MM.1S (cell line): ENCODE data around the gene SLFN14.

Source experiments
- DNase-seq: peaks from one replicate; pipeline ENCODE4 v3.0.0-alpha.2; 2015
- H2AFZ ChIP-seq: fragments of 300-600 bp; sonication (generic); 2 replicates; pipeline ENCODE4 v1.6.0; 2016; ENCODE audit warnings: antibody characterized with exemption, low read length
- H3F3A ChIP-seq: fragments of 300-600 bp; sonication (generic); 2 replicates; pipeline ENCODE4 v1.6.1; 2016; ENCODE audit warnings: mild to moderate bottlenecking, antibody characterized with exemption, low read length, moderate library complexity, mixed read lengths; ENCODE audit not compliant: insufficient read depth
- H3K27ac ChIP-seq: fragments of 300-600 bp; sonication (generic); 2 replicates; pipeline ENCODE4 v1.5.1; 2016; ENCODE audit warnings: mild to moderate bottlenecking, low read length
- H3K27me3 ChIP-seq: fragments of 300-600 bp; sonication (generic); replicated peaks from 2 replicates; pipeline ENCODE4 v1.6.0; 2016; ENCODE audit warnings: low read length; ENCODE audit not compliant: insufficient read depth
- H3K36me3 ChIP-seq: fragments of 300-600 bp; sonication (generic); replicated peaks from 2 replicates; pipeline ENCODE4 v1.6.1; 2016; ENCODE audit warnings: mild to moderate bottlenecking, low read length, mixed read lengths; ENCODE audit not compliant: insufficient read depth
- H3K4me1 ChIP-seq: fragments of 300-600 bp; sonication (generic); 2 replicates; pipeline ENCODE4 v1.6.1; 2016; ENCODE audit warnings: low read length, mixed read lengths
- H3K4me2 ChIP-seq: fragments of 300-600 bp; sonication (generic); 2 replicates; pipeline ENCODE4 v1.6.0; 2016; ENCODE audit warnings: low read depth, low read length
- H3K4me3 ChIP-seq: fragments of 300-600 bp; sonication (generic); 2 replicates; pipeline ENCODE4 v1.5.1; 2016; ENCODE audit warnings: low read length, mixed read lengths
- H3K79me2 ChIP-seq: fragments of 300-600 bp; sonication (generic); 2 replicates; pipeline ENCODE4 v1.6.1; 2016; ENCODE audit warnings: mixed run types, low read length, mixed read lengths
- H3K9ac ChIP-seq: fragments of 300-600 bp; sonication (generic); 2 replicates; pipeline ENCODE4 v1.6.1; 2016; ENCODE audit warnings: low read length, mixed read lengths
- H3K9me2 ChIP-seq: fragments of 300-600 bp; sonication (generic); replicated peaks from 2 replicates; pipeline ENCODE4 v1.6.1; 2016; ENCODE audit warnings: mild to moderate bottlenecking, low read length, mixed read lengths; ENCODE audit not compliant: insufficient read depth
- H3K9me3 ChIP-seq: fragments of 300-600 bp; sonication (generic); replicated peaks from 2 replicates; pipeline ENCODE4 v1.6.1; 2016; ENCODE audit warnings: mild to moderate bottlenecking, low read length, mixed read lengths; ENCODE audit not compliant: insufficient read depth
- H4K20me1 ChIP-seq: fragments of 300-600 bp; sonication (generic); 2 replicates; pipeline ENCODE4 v1.6.1; 2016; ENCODE audit warnings: mild to moderate bottlenecking, low read length, moderate library complexity, mixed read lengths; ENCODE audit not compliant: insufficient read depth
- EZH2 ChIP-seq: fragments of 300-600 bp; sonication (generic); optimal IDR thresholded peaks from 2 replicates; pipeline ENCODE3; 2017; ENCODE audit warnings: low read depth, mild to moderate bottlenecking, antibody characterized with exemption, low read length, mixed read lengths
- EZH2phosphoT487 ChIP-seq: fragments of 300-600 bp; sonication (generic); IDR thresholded peaks from 2 replicates; pipeline ENCODE4 v1.6.1; 2018; ENCODE audit warnings: antibody characterized with exemption, low read length
- TF ChIP-seq, protein P1 (sequence below): fragments of 300-600 bp; sonication (generic); IDR thresholded peaks from 2 replicates; pipeline ENCODE4 v1.5.1; 2016; ENCODE audit warnings: antibody characterized with exemption, low read length, mixed read lengths

Gene SLFN14

DNA sequence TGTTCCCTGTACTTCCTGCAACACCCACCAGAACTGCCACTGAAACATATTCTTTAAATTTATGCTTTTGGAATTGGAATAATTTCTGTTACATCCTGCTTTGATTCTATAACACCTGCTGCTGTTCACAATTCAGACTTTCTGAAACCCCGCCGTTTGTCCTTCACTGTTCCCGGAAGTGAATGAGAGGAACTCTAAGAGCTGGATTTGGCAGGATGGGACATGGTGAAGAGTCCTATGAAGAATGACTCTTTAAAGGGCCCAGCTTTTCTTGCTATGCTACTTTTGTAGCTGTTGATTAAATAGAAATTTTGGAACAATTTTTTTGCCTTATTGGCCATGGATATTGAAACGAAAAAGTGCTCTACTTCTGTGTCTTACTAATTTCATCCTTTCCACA is 35.5 kb upstream of the SLFN14 start:
- H3K4me3 ChIP-seq = no peak overlapping the region
- peaks cover 21% of the 10 kb centered on the region for H3K79me2 ChIP-seq
- H3K9me2 ChIP-seq = no peaks in the 10 kb centered on the region
- no peak overlapping the region for H2AFZ ChIP-seq
- no peak overlapping the region for H3K9ac ChIP-seq
- no peaks in the 10 kb centered on the region; the same call in 1 of the 2 replicates for H4K20me1 ChIP-seq
- TF ChIP-seq EZH2phosphoT487 (no peak), EZH2 (no peak)
- TF ChIP-seq, protein P1, sequence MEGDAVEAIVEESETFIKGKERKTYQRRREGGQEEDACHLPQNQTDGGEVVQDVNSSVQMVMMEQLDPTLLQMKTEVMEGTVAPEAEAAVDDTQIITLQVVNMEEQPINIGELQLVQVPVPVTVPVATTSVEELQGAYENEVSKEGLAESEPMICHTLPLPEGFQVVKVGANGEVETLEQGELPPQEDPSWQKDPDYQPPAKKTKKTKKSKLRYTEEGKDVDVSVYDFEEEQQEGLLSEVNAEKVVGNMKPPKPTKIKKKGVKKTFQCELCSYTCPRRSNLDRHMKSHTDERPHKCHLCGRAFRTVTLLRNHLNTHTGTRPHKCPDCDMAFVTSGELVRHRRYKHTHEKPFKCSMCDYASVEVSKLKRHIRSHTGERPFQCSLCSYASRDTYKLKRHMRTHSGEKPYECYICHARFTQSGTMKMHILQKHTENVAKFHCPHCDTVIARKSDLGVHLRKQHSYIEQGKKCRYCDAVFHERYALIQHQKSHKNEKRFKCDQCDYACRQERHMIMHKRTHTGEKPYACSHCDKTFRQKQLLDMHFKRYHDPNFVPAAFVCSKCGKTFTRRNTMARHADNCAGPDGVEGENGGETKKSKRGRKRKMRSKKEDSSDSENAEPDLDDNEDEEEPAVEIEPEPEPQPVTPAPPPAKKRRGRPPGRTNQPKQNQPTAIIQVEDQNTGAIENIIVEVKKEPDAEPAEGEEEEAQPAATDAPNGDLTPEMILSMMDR = no peak
- H3F3A ChIP-seq = no peaks in the 10 kb centered on the region
- no peak overlapping the region for H3K27ac ChIP-seq
- no peak overlapping the region for H3K4me2 ChIP-seq
- H3K36me3 ChIP-seq = peaks cover 4% of the 10 kb centered on the region; the same call in 1 of the 2 replicates
- DNase-seq = no peak
- H3K4me1 ChIP-seq = no peaks in the 10 kb centered on the region
- H3K9me3 ChIP-seq = no peaks in the 10 kb centered on the region
- no peaks in the 10 kb centered on the region for H3K27me3 ChIP-seq

DNA sequence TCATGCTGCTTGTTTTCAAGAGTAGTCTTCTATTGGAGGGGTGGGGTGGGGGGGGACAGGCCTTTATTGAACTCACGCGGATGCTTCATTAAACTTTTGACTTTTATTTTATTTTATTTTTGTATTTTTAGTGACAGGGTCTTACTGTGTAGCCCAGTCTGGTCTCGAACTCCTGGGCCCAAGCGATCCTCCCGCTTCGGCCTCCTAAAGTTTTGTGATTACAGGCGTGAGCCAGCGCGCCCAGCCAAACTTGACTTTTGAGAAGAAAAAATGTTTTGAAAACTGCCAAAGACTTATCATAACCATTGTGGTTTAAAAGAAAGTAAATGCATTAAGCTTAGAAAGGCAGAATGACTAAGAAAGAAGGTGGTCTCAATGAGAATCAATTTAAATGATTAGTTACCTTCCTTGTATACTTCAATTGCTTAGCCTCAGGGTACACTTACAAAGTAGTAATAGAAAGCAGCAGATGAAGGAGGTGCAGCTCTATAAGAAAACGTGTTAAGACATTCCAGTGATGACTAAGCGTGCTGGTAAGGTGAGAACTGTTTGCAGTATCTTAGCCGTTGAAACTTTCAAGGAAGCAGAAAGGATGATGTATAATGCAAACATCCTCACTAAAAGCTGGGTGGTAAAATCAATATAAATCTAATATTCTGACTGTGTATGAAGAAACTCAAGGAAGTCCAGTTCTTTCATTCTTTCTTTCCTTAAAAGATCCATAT is 27.7 kb upstream of the SLFN14 start:
- Histone ChIP-seq H4K20me1 (no peaks in the 10 kb centered on the region), H3K79me2 (peaks cover 55% of the 10 kb centered on the region)

DNA sequence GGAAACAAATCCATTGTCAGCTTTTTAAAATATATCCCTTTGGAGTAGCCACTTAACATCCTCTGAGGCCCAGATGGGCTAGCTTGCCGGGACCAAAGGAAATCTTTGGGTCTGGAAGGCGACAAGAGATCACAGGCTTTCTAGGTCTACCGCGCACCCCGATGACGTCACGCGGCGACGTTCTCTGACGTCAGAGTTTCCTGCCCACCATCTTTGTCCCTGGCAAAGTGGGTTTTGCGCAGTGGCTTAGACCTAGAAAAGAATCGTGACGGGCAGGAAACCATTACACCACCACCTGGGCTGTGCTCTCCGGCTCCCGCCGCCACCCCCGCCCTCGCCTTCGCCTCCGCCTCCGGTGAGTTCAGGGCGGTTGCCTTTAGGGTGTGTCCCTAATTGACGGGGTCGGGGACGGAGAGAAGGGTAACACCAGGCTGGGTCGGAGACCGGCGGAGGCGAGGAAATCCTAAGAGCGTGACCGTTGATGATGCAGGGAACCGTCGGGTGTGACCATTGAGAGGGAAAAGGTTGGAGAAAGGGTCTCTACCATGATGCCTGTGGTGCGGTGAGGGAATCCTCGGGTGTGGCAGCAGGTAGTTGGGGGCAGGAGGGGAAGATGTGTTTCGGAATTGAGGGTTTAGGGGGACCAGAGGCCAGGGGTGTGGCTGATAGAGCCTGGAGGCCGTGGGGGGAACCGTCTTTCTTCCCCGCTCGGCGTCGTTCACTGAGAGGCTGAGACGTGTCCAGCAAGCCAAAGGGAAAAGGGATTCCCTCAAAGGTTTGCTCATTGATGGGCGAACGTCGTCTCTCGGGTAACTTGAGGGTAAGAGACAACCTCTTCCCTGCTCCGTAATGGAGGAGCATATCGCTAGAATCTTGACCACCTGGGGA is 26.7 kb upstream of the SLFN14 start, which contains the start of gene AP2B1:
AP2B1 (plus strand) TSS at position 249 of the 888 bp plus-strand sequence. CDS start 6,709 bp downstream, outside the sequence.
- peaks cover 45% of the 10 kb centered on the region for H3K79me2 ChIP-seq
- H3K9ac ChIP-seq = peak within 1 kb of the TSS; percentile 78
- H3K27ac ChIP-seq = peak within 1 kb of the TSS; percentile 71
- no peaks in the 10 kb centered on the region for H3K9me3 ChIP-seq
- TF ChIP-seq, protein P1 = no peak
- TF ChIP-seq EZH2phosphoT487 (no peak), EZH2 (no peak)
- H3K27me3 ChIP-seq = no peaks in the 10 kb centered on the region
- no peaks in the 10 kb centered on the region for H3K36me3 ChIP-seq
- H3K4me1 ChIP-seq = peaks cover 12% of the 10 kb centered on the region
- no peaks in the 10 kb centered on the region for H3K9me2 ChIP-seq
- peak within 1 kb of the TSS; percentile 77 for H3K4me2 ChIP-seq
- peak within 1 kb of the TSS; percentile 94 for H3K4me3 ChIP-seq
- peaks cover 4% of the 10 kb centered on the region; the same call in 1 of the 2 replicates for H3F3A ChIP-seq
- peak; percentile 93 for DNase-seq
- H2AFZ ChIP-seq = peak within 1 kb of the TSS; percentile 94
- H4K20me1 ChIP-seq = no peaks in the 10 kb centered on the region

More for the DNA sequence above, 27.7 kb upstream of the SLFN14 start:
- no peaks in the 10 kb centered on the region for H3K9me3 ChIP-seq
- no peaks in the 10 kb centered on the region for H3K27me3 ChIP-seq
- peaks cover 4% of the 10 kb centered on the region; the same call in 1 of the 2 replicates for H3F3A ChIP-seq
- H3K4me2 ChIP-seq = peak overlapping the region; percentile 77; the same call in 1 of the 2 replicates
- no peak for DNase-seq
- H2AFZ ChIP-seq = no peak overlapping the region
- H3K9me2 ChIP-seq = no peaks in the 10 kb centered on the region
- peak overlapping the region; percentile 94 for H3K4me3 ChIP-seq
- no peaks in the 10 kb centered on the region for H3K36me3 ChIP-seq
- no peak overlapping the region; the same call in 1 of the 2 replicates for H3K9ac ChIP-seq
- no peak for TF ChIP-seq EZH2phosphoT487
- TF ChIP-seq, protein P1 = no peak
- TF ChIP-seq EZH2 = no peak
- peaks cover 12% of the 10 kb centered on the region for H3K4me1 ChIP-seq
- H3K27ac ChIP-seq = no peak overlapping the region
